ENCODE data around the gene AFMID.

Gene AFMID

DNA sequence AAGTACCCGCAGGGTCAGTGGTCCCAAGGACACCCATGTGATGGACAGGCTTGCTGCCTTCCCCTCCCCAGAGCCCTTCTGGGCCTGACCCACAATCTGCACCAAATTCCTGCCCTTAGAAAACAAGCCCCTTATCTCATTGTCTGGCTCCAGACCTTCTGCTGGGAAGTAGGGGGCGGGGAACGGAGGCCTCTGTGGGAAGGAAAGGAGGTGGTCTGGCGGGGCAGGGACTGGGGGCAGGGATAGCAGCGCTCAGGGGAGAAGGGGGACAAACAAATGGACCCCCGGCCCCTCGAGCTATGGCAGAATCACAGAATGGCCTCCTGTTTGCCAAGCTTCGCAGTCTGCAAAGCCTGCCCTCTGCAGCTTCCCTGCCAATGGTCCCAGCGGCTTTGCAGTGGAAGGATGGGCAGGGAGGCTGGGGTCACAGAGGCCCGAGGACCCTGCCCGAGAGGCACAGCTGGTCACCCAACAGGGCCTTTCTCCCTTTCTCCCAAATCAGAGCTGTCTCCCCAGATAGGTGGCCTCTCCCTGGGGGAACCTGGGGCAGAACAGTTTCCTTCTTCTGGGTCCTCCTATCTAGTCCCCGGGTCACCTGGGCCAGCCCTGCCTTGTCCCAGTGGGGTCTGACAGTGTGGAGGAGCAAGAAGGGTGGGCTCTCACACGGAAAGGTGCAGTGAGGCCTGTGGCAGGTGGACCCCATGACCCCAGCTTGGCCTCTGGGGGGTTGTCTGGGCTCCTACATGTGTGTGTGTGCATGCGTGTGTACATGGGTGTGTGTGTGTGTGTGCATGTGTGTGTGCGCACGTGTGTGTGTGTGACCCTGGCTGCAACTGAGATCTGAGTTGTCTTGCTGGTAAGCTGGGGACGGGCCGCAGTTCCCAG, 69.8 kb downstream of the AFMID start:
- DNase-seq = no peak

Data from stimulated activated CD4-positive, alpha-beta T cell treated with anti-CD3 and anti-CD28 coated beads, Interleukin-2, amount 100 ng/mL, for 24 hours (primary cell).